ENCODE results near the gene ZNF121.

DNA sequence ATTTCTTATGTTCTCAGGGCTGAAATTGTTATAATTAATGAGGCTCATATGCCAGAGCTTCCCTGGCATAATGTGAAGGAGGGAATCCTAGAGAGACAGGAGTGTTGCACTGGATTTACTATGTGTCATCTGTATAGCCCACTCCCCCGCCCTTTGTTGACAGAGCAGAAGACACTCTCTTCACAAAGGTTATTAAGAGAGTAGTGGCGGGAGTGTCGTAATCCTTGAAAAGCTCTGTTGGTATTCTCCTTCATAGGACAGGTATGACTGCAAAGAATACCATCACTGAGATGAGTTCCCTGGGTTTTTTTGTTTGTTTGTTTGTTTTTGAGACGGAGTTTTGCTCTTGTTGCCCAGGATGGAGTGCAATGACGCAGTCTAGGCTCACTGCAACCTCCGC lies 14.0 kb downstream of the ZNF121 start:
- TF ChIP-seq EZH2phosphoT487 (IDR thresholded peaks at IDR 0.05; ENCODE audit: borderline replicate concordance, low read length), result no peak
- TF ChIP-seq, protein P1, sequence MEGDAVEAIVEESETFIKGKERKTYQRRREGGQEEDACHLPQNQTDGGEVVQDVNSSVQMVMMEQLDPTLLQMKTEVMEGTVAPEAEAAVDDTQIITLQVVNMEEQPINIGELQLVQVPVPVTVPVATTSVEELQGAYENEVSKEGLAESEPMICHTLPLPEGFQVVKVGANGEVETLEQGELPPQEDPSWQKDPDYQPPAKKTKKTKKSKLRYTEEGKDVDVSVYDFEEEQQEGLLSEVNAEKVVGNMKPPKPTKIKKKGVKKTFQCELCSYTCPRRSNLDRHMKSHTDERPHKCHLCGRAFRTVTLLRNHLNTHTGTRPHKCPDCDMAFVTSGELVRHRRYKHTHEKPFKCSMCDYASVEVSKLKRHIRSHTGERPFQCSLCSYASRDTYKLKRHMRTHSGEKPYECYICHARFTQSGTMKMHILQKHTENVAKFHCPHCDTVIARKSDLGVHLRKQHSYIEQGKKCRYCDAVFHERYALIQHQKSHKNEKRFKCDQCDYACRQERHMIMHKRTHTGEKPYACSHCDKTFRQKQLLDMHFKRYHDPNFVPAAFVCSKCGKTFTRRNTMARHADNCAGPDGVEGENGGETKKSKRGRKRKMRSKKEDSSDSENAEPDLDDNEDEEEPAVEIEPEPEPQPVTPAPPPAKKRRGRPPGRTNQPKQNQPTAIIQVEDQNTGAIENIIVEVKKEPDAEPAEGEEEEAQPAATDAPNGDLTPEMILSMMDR (IDR thresholded peaks at IDR 0.05; ENCODE audit: low read depth, low read length, poor library complexity, severe bottlenecking), result no peak
